Chondrocyte (in vitro differentiated cells): ENCODE results near the gene LDLRAD4. TPM values are rescaled to one million over a fixed set of nuclear protein-coding genes. Genes with fewer than 3 reads are reported as not detected.

Source experiments
- DNase-seq: peaks from one replicate; pipeline ENCODE4 v3.0.0; 2021; ENCODE audit warnings: mixed read lengths, low spot score
- H3K27ac Mint-ChIP-seq: one replicate; pipeline ENCODE4 v1.8.0; 2021; ENCODE audit warnings: mild to moderate bottlenecking, moderate library complexity, mixed read lengths; ENCODE audit not compliant: unreplicated experiment
- H3K27me3 Mint-ChIP-seq: 2 replicates; pipeline ENCODE4 v1.8.0; 2021; ENCODE audit warnings: low read depth, mixed read lengths
- H3K36me3 Mint-ChIP-seq: 2 replicates; pipeline ENCODE4 v1.8.0; 2021; ENCODE audit warnings: low read depth, mixed read lengths
- H3K4me1 Mint-ChIP-seq: 2 replicates; pipeline ENCODE4 v1.8.0; 2021; ENCODE audit warnings: low read depth, mild to moderate bottlenecking, mixed read lengths
- H3K4me3 Mint-ChIP-seq: one replicate; pipeline ENCODE4 v1.8.0; 2021; ENCODE audit warnings: mild to moderate bottlenecking, moderate library complexity, mixed read lengths; ENCODE audit not compliant: unreplicated experiment
- H3K9me3 Mint-ChIP-seq: 2 replicates; pipeline ENCODE4 v1.8.0; 2021; ENCODE audit warnings: low read depth, mixed read lengths
- total RNA-seq: library from RNA; stranded (reverse); gene quantifications from 3 replicates; pipeline ENCODE4 v1.2.1, GENCODE V29; 2021
- TF ChIP-seq, protein P1 (sequence below): fragments of 200-600 bp; sonication (generic); IDR thresholded peaks from 2 replicates; pipeline ENCODE4 v1.5.0; 2021; ENCODE audit warnings: antibody characterized with exemption, mild to moderate bottlenecking, moderate library complexity

The LDLRAD4 gene
- total RNA-seq, 1 donor from 2014 or later, result 80.5 TPM

DNA sequence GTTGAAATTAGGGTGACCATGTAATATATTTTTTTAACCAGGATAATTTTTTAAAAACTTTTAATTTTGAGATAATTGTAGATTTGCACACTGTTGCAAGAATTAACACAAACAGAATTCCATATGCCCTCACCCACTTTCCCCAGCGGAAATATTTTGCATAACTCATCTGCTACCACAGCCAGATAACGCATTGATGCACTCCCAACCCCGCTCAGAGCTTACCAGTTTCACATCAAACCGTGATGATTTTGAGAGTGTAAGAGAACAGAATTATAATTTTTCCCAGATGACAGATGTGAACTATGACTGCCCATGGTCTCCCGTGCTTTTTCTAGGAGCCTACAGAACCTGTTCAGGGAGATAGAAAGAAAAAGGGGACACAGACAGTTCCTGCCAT, 35.2 kb upstream of the LDLRAD4 start:
- TF ChIP-seq, protein P1, sequence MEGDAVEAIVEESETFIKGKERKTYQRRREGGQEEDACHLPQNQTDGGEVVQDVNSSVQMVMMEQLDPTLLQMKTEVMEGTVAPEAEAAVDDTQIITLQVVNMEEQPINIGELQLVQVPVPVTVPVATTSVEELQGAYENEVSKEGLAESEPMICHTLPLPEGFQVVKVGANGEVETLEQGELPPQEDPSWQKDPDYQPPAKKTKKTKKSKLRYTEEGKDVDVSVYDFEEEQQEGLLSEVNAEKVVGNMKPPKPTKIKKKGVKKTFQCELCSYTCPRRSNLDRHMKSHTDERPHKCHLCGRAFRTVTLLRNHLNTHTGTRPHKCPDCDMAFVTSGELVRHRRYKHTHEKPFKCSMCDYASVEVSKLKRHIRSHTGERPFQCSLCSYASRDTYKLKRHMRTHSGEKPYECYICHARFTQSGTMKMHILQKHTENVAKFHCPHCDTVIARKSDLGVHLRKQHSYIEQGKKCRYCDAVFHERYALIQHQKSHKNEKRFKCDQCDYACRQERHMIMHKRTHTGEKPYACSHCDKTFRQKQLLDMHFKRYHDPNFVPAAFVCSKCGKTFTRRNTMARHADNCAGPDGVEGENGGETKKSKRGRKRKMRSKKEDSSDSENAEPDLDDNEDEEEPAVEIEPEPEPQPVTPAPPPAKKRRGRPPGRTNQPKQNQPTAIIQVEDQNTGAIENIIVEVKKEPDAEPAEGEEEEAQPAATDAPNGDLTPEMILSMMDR, result no peak

DNA sequence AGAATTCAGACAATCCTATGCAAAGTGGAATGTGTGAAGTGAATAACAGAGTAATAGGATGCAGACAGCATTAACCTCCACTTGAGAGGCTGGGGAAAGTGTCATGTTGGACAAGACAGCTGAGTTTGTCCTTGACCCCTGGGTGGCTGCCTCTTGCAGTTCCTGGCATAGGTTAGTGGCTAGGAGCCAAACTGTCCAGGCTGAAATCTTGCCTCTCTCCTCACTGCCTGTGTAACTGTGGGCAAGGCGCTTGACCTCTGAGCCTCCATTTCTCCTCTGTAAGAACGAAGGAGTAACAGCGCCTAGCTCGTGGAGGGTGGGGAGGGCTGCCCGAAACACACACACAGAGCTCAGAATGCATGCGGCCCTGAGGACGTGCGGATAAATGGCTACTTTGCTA, 34.8 kb upstream of the LDLRAD4 start:
- Mint-ChIP-seq H3K4me3 (no peak overlapping the region), H3K4me1 (no peaks in the 10 kb centered on the region), H3K9me3 (no peaks in the 10 kb centered on the region), H3K36me3 (no peaks in the 10 kb centered on the region), H3K27ac (no peak overlapping the region), H3K27me3 (peaks cover 2% of the 10 kb centered on the region)
- TF ChIP-seq, protein P1, result no peak
- no peak for DNase-seq

More for the DNA sequence above, 35.2 kb upstream of the LDLRAD4 start:
- Mint-ChIP-seq H3K4me1 (no peaks in the 10 kb centered on the region), H3K27me3 (peaks cover 2% of the 10 kb centered on the region), H3K27ac (no peak overlapping the region), H3K4me3 (no peak overlapping the region), H3K36me3 (no peaks in the 10 kb centered on the region), H3K9me3 (no peaks in the 10 kb centered on the region)
- no peak for DNase-seq

DNA sequence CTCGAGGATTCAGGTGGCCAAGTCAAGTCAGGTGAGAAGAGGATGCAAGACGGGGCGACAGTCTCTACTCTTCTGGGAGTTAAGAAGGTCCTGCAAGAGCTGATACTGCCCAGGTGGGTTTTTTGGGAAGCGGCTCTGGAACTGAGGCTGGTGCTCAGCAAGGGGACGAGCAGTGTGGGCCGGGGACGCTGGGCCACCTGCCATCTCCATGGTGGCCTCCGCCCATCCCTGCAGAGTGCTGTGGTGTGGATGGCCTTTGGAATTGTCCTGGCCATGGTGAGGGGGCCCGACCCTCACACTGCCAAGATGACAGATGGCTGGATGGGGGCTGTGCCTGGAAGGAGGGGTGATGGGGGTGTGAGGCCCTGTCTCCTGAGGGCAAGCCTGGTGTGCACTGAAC, 34.2 kb upstream of the LDLRAD4 start:
- peaks cover 2% of the 10 kb centered on the region for H3K27me3 Mint-ChIP-seq
- TF ChIP-seq, protein P1, result no peak
- no peak overlapping the region for H3K27ac Mint-ChIP-seq
- H3K9me3 Mint-ChIP-seq, result no peaks in the 10 kb centered on the region
- H3K4me1 Mint-ChIP-seq, result no peaks in the 10 kb centered on the region
- no peaks in the 10 kb centered on the region for H3K36me3 Mint-ChIP-seq
- no peak overlapping the region for H3K4me3 Mint-ChIP-seq
- no peak for DNase-seq

DNA sequence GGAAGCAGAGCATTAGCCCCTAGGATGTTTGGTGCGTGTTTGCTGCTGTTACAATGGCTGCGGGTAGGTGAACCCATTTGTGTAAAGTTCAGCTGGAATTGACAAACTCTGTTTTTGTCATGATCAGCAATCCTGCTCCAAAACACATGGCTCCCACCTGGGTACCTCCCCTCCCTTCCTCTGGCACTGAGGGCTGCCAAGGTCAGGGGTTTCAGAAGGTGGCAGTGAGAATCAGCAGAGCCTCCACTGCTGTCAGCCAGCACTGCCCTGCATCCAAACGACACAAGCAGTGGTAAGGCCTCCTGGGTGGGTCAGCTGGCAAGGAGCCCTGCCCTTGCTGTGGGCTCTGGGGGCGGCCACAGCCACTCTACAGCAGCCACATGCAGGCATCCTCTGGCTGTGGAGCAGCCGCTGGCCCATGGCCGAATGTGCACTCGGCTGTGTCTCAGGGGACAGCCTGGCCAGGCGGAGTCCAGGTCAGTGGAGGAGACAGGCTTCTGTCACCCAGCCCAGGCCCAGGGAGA, 32.8 kb upstream of the LDLRAD4 start:
- TF ChIP-seq, protein P1, result no peak
- H3K4me3 Mint-ChIP-seq, result no peak overlapping the region
- no peaks in the 10 kb centered on the region for H3K9me3 Mint-ChIP-seq
- peaks cover 2% of the 10 kb centered on the region for H3K4me1 Mint-ChIP-seq
- no peak overlapping the region for H3K27ac Mint-ChIP-seq
- H3K27me3 Mint-ChIP-seq, result peaks cover under 1% of the 10 kb centered on the region
- no peak for DNase-seq
- H3K36me3 Mint-ChIP-seq, result no peaks in the 10 kb centered on the region

GRCh38 chr18:13186687-13187086, 31.9 kb upstream of the LDLRAD4 start:
- TF ChIP-seq, protein P1, result no peak
- Mint-ChIP-seq H3K27ac (no peak overlapping the region), H3K4me3 (no peak overlapping the region), H3K36me3 (no peaks in the 10 kb centered on the region), H3K9me3 (no peaks in the 10 kb centered on the region), H3K4me1 (peaks cover 10% of the 10 kb centered on the region), H3K27me3 (no peaks in the 10 kb centered on the region)
- no peak for DNase-seq
